VCaP (cell line): Measurements from ENCODE around the gene CAPN12.
"Not testable (repeated sequence)": the region's sequence is repeated elsewhere in the genome, so short reads cannot be mapped to it uniquely, and the experiment has no call there.

Experiments used
- H3K27ac ChIP-seq: fragments of 450-650 bp; 2 replicates; pipeline ENCODE4 v1.5.1; 2017
- CTCF ChIP-seq: fragments of 450-650 bp; conservative IDR thresholded peaks from 2 replicates; pipeline ENCODE4 v1.5.1; 2017; ENCODE audit warnings: mild to moderate bottlenecking, moderate library complexity

CAPN12 gene

GRCh38 chr19:38774181-38774950 lies 30.1 kb upstream of the CAPN12 start:
- no peak for TF ChIP-seq CTCF
- H3K27ac ChIP-seq, result no peak overlapping the region

- H3K27ac ChIP-seq, result no peak within 1 kb of the TSS
- no peak for TF ChIP-seq CTCF
These were observed 29.3 kb upstream of the CAPN12 start, which contains the start of gene LGALS7 for GRCh38 chr19:38773469-38774177. TSS of gene LGALS7 (minus strand) at chr19:38773517. CDS start at chr19:38773492, 25 bp downstream.

- not testable (repeated sequence) for H3K27ac ChIP-seq
These were observed 27.3 kb upstream of the CAPN12 start for GRCh38 chr19:38771569-38771968.

- H3K27ac ChIP-seq, result not testable (repeated sequence)
These were observed 26.6 kb upstream of the CAPN12 start for GRCh38 chr19:38770949-38771275.

- H3K27ac ChIP-seq, result not testable (repeated sequence)
These were observed 26.1 kb upstream of the CAPN12 start for GRCh38 chr19:38770228-38770948.

GRCh38 chr19:38769635-38770211 lies 25.4 kb upstream of the CAPN12 start:
- H3K27ac ChIP-seq, result no peak overlapping the region
- no peak for TF ChIP-seq CTCF

GRCh38 chr19:38766276-38767047 lies 22.2 kb upstream of the CAPN12 start:
- no peak for TF ChIP-seq CTCF
- no peak overlapping the region for H3K27ac ChIP-seq

- no peak for TF ChIP-seq CTCF
- no peak overlapping the region for H3K27ac ChIP-seq
These were observed 20.9 kb upstream of the CAPN12 start for GRCh38 chr19:38765214-38765613.
